HUDEP-2 (cell line): ENCODE data around the gene C1GALT1C1.

Source experiments
- DNase-seq, 76 experiments: peaks; one replicate each; lab custom pipeline; 2025; ENCODE audit not compliant: unreplicated experiment in 76 of 76; lab: John Stamatoyannopoulos, UW

Gene C1GALT1C1

GRCh38 chrX:120603707-120604360, 26.0 kb downstream of the C1GALT1C1 start, which contains the start of gene MCTS1:
MCTS1 (plus strand) TSS chrX:120604101; CDS start chrX:120604237, 136 bp downstream.
- DNase-seq, result peak in 75 of 76 experiments; percentile 2 to 87 (median 71)

- no peak for DNase-seq
Measured at GRCh38 chrX:120585702-120586101, 44.2 kb downstream of the C1GALT1C1 start.
